Loucy (cell line): ENCODE data around the gene WNK2.

ENCODE experiments used
- CTCF ChIP-seq: fragments of 200-600 bp; sonication (generic); conservative IDR thresholded peaks from 2 replicates; pipeline ENCODE4 v1.5.1; 2014; ENCODE audit warnings: mild to moderate bottlenecking, antibody characterized with exemption, low read length
- EZH2phosphoT487 ChIP-seq: fragments of 200-600 bp; IDR thresholded peaks from 2 replicates; pipeline ENCODE4 v1.6.1; 2018; ENCODE audit warnings: antibody characterized with exemption, mild to moderate bottlenecking, moderate library complexity, borderline replicate concordance

GRCh38 chr9:93288341-93288740 lies 104.4 kb downstream of the WNK2 start:
- TF ChIP-seq CTCF (no peak), EZH2phosphoT487 (no peak)
